Ectodermal cell (in vitro differentiated cells): ENCODE data around the gene SYT13.
A peak's percentile ranks its signal among the peaks of the same experiment; 100 is the strongest.

Experiments
- H3K27ac ChIP-seq: 2 replicates; pipeline ENCODE4 v1.7.0; 2013; ENCODE audit warnings: mild to moderate bottlenecking, low read depth, low read length; ENCODE audit not compliant: insufficient read depth, poor library complexity, severe bottlenecking
- H3K27me3 ChIP-seq: 2 replicates; pipeline ENCODE4 v1.7.0; 2013; ENCODE audit warnings: mild to moderate bottlenecking, low read length; ENCODE audit not compliant: insufficient read depth, control insufficient read depth, poor library complexity, severe bottlenecking
- H3K36me3 ChIP-seq: one replicate; pipeline ENCODE4 v1.7.0; 2013; ENCODE audit warnings: low read length; ENCODE audit not compliant: control insufficient read depth, insufficient read depth
- H3K4me1 ChIP-seq: one replicate; pipeline ENCODE4 v1.7.0; 2013; ENCODE audit warnings: low read length; ENCODE audit not compliant: control insufficient read depth, insufficient read depth
- H3K4me3 ChIP-seq: 2 replicates; pipeline ENCODE4 v1.7.0; 2013; ENCODE audit warnings: low read depth, low read length, control low read depth; ENCODE audit not compliant: insufficient read depth
- H3K9me3 ChIP-seq: 2 replicates; pipeline ENCODE4 v1.7.0; 2013; ENCODE audit warnings: mild to moderate bottlenecking, low read length, moderate library complexity; ENCODE audit not compliant: control insufficient read depth
- WGBS, 2 experiments: methylation state at CpG; one replicate each; pipeline ENCODE4 v1.1.7; 2013; ENCODE audit warnings: missing lambda C conversion rate in 2 of 2; 5-methylcytosine and 5-hydroxymethylcytosine counted together

SYT13 gene

DNA sequence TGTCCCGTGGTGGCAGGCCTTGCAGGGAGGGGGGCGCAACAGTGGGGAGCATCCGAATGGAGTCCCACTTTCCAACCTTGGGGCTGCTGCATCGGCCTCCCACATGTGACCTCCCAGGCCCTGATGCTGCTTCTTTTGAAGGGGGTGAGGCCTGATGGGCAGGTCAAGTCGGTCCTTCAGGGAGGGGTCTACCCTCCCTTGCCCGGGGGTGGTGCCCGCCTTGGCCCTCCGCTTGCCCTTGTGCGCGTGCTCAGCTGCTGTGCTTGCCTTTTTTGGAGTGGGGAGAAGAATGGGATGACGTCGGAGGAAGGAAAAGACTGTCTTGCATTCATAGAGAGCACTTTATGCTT is 72.8 kb downstream of the SYT13 start:
- H3K27me3 ChIP-seq = no peaks in the 10 kb centered on the region
- no peaks in the 10 kb centered on the region for H3K36me3 ChIP-seq
- peaks cover 17% of the 10 kb centered on the region for H3K4me1 ChIP-seq
- no peak overlapping the region for H3K4me3 ChIP-seq
- H3K27ac ChIP-seq = no peak overlapping the region
- 92 to 93% methylated on average over 12 of the region's 12 CpGs for WGBS, 2 experiments
- H3K9me3 ChIP-seq = no peaks in the 10 kb centered on the region

DNA sequence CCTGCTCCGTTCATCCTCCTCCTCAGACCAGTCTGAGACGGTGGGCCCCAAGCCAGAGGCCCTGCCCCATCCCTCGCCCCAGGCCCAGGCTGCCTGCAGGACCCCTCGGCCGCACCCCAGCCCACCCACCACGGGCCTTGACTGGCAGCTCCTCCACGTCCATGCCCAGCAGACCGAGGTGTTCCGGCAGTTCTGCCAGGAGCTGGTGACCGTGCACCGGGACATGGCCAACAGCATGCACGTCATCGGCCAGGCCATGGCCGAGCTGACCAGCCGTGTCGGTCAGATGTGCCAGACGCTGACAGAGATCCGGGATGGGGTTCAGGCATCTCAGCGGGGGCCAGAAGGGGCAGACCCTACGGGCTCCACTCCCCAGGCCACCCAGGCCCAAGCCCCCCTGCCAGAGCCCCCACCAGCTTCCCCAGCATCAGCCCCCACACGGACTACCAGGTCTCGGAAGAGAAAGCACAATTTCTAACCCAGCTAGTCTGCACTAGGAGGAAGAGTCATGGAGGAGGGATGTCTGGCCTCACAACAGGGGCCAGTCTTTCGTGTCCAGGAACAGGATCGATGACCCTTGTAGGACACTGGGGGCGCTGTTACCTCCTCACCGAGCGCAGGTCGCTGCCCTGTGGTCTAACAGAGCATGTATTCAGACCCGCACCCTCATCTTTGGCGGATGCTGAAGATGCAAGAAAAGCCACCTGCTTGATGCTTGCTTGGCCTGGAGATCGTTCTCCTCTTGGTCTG is 73.4 kb downstream of the SYT13 start:
- Histone ChIP-seq H3K27me3 (no peaks in the 10 kb centered on the region), H3K27ac (no peak overlapping the region), H3K4me1 (peaks cover 17% of the 10 kb centered on the region), H3K36me3 (no peaks in the 10 kb centered on the region), H3K9me3 (no peaks in the 10 kb centered on the region), H3K4me3 (no peak overlapping the region)
- WGBS, 2 experiments = 87 to 88% methylated on average over 31 of the region's 31 CpGs

DNA sequence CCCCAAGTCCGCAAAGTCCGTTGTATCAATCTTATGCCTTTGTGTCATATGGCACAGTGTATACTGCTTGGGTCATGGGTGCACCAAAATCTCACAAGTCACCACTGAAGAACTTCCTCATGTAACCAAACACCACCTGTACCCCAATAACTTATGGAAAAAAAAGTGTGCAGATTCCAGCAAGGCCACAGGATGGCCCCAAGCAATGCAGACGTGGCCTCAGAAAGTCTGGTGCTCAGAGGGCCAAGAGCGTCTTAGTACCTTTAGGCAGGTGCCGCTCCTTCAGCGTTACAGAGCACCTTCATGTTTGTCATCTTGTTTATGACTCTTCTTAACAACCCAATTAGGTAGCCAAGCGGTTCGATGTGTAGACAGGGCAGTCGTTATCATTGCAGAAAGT is 74.4 kb downstream of the SYT13 start:
- no peak overlapping the region for H3K4me3 ChIP-seq
- no peaks in the 10 kb centered on the region for H3K27me3 ChIP-seq
- H3K9me3 ChIP-seq = no peaks in the 10 kb centered on the region
- peaks cover 17% of the 10 kb centered on the region for H3K4me1 ChIP-seq
- no peaks in the 10 kb centered on the region for H3K36me3 ChIP-seq
- H3K27ac ChIP-seq = no peak overlapping the region
- 93 to 94% methylated on average over 9 of the region's 9 CpGs for WGBS, 2 experiments

DNA sequence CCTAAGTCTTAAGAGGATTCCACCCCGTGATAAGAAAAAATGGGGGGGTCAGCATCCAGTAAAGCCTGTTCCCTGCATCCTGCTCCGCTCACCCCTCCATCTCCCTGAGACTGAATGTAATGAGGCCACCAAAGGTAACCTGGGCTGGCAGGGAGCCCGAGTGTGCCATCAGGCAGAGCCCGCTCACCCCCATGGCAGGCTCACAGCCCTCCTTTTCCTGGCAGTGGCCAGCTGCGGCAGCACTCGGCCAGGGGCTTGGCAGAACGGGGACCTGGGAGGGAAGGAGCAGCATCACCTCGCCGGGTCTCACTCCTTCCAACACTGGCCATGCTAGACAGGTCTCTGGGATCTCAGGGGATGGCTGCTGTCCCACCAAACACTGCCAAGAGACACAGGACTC is 75.3 kb downstream of the SYT13 start:
- Histone ChIP-seq H3K27me3 (no peaks in the 10 kb centered on the region), H3K27ac (no peak overlapping the region), H3K9me3 (no peaks in the 10 kb centered on the region), H3K36me3 (no peaks in the 10 kb centered on the region), H3K4me1 (peaks cover 17% of the 10 kb centered on the region), H3K4me3 (no peak overlapping the region)
- WGBS, 2 experiments = 94 to 97% methylated on average over 9 of the region's 9 CpGs

GRCh38 chr11:45209891-45210699 is 76.0 kb downstream of the SYT13 start:
- H3K27me3 ChIP-seq = no peaks in the 10 kb centered on the region
- H3K4me1 ChIP-seq = peaks cover 17% of the 10 kb centered on the region
- 28 to 33% methylated on average over 29 of the region's 29 CpGs for WGBS, 2 experiments
- no peak overlapping the region for H3K4me3 ChIP-seq
- no peaks in the 10 kb centered on the region for H3K36me3 ChIP-seq
- H3K9me3 ChIP-seq = no peaks in the 10 kb centered on the region
- peak overlapping the region; percentile 8 for H3K27ac ChIP-seq

DNA sequence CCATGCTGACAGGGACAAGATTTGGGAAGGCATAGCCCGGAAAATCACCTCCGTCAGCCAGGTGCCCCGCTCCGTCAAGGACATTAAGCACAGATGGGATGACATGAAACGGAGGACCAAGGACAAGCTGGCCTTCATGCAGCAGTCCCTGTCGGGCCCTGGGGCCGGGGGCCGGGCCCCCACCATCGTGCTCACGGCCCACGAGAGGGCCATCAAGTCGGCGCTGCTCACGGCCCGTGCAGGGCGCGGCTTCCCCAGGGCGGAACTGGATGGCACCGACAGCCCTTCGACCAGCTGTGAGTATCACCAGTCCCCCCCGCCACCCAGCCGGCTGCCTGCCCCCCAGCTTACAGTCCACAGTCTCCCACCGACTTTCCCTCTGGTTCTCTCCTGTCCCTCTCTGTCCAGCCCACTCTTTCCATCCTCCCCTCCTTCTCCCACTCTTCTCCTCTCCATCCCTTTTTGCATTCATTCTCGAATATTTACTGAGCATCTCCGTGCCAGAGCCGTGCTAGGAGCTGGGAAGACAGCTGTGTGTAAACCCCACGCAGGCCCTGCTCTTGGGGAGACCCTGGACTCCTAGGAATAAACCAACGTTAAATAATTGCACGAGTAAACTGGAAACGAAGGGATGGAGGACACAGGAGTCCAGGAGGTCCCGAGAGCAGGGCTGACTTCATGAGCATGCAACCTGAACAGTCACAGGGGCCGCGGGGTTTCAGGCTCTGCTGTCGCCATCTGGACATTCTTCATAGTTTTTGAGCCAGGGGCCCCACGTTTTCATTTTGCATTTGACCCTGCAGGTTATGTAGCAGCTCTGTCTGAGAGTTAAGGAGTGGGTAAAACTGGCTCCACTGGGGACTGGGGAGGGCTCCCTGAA is 76.9 kb downstream of the SYT13 start:
- peaks cover 17% of the 10 kb centered on the region for H3K4me1 ChIP-seq
- no peaks in the 10 kb centered on the region for H3K27me3 ChIP-seq
- no peaks in the 10 kb centered on the region for H3K36me3 ChIP-seq
- no peak overlapping the region for H3K4me3 ChIP-seq
- H3K9me3 ChIP-seq = no peaks in the 10 kb centered on the region
- 89 to 91% methylated on average over 35 of the region's 35 CpGs for WGBS, 2 experiments
- H3K27ac ChIP-seq = peak overlapping the region; percentile 8

DNA sequence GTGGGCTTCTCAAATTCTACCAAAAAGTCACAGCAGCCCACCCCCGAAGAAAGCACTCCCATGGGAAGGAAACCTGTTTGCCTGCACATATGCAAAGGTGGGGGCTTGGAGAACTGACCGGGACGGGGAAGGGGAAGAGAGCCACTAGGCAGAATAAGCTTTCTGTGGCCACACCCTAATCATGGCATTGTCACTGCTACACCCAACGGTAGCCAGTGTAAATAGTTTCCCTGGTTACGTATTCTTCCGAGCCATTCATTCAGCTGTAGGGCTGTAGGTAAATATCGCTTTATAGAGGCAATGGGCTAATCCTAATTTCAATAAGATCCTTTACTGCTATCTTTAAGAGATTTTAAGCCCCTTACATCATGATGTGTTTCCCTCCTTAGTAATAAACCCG is 78.0 kb downstream of the SYT13 start:
- Histone ChIP-seq H3K4me3 (no peak overlapping the region), H3K27ac (no peak overlapping the region), H3K27me3 (no peaks in the 10 kb centered on the region), H3K4me1 (peaks cover 17% of the 10 kb centered on the region), H3K36me3 (no peaks in the 10 kb centered on the region), H3K9me3 (no peaks in the 10 kb centered on the region)
- WGBS, 2 experiments = 89 to 91% methylated on average over 8 of the region's 8 CpGs

- peaks cover 17% of the 10 kb centered on the region for H3K4me1 ChIP-seq
- H3K27me3 ChIP-seq = no peaks in the 10 kb centered on the region
- H3K27ac ChIP-seq = no peak overlapping the region
- WGBS, 2 experiments = 67% methylated on average over 7 of the region's 7 CpGs
- H3K36me3 ChIP-seq = no peaks in the 10 kb centered on the region
- no peaks in the 10 kb centered on the region for H3K9me3 ChIP-seq
- no peak overlapping the region for H3K4me3 ChIP-seq
Measured at GRCh38 chr11:45205978-45206377, 80.2 kb downstream of the SYT13 start.

DNA sequence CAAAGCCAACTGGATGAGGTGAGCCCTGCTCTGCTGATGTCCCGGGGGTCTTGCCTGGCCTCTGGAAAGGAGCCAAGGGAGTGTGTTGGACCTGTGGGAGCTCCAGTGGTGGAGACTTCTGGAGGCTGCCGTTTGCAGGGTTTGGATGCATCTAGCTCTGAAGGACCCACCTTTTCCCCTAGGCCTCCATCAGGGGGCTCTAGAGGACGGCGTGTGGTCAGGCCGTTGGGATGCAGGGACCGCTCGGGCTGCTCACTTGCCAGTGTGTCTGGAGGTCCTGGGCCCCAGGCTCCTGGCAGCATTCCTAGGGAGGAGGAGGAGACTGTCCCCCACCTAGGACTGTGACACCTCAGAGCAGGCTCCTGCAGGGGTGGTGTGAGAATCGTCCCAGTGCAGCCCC is 81.4 kb downstream of the SYT13 start:
- WGBS, 2 experiments = 69 to 70% methylated on average over 8 of the region's 8 CpGs
- Histone ChIP-seq H3K9me3 (no peaks in the 10 kb centered on the region), H3K4me3 (no peak overlapping the region), H3K36me3 (no peaks in the 10 kb centered on the region), H3K27ac (no peak overlapping the region), H3K27me3 (no peaks in the 10 kb centered on the region), H3K4me1 (peaks cover 6% of the 10 kb centered on the region)

- 94 to 96% methylated on average over 6 of the region's 6 CpGs for WGBS, 2 experiments
- Histone ChIP-seq H3K9me3 (no peaks in the 10 kb centered on the region), H3K27ac (no peak overlapping the region), H3K4me3 (no peak overlapping the region), H3K36me3 (no peaks in the 10 kb centered on the region), H3K4me1 (no peaks in the 10 kb centered on the region), H3K27me3 (no peaks in the 10 kb centered on the region)
Measured at GRCh38 chr11:45193695-45194094, 92.4 kb downstream of the SYT13 start.
